Keratinocyte (primary cell): Measurements from ENCODE around the gene ANKRD18B. TPM values are rescaled to one million over a fixed set of nuclear protein-coding genes. Genes with fewer than 3 reads are reported as not detected.
"Not testable (repeated sequence)": the region's sequence is repeated elsewhere in the genome, so short reads cannot be mapped to it uniquely, and the experiment has no call there.

ENCODE experiments used
- DNase-seq: peaks from one replicate; pipeline ENCODE4 v3.0.0-alpha.2; 2011; ENCODE audit warnings: low read depth, missing footprints, low spot score
- FAIRE-seq: peaks from 2 replicates; lab custom pipeline; 2011; peaks lifted over from hg19 to GRCh38; lab: Jason Lieb, UNC
- H2AFZ ChIP-seq: 2 replicates; pipeline ENCODE4 v1.6.0; 2012; ENCODE audit warnings: low read length, control low read depth, inconsistent platforms; ENCODE audit not compliant: control insufficient read depth
- H3K27ac ChIP-seq: 2 replicates; pipeline ENCODE4 v1.5.1; 2011; ENCODE audit warnings: low read length; ENCODE audit not compliant: control insufficient read depth, insufficient read depth
- H3K27me3 ChIP-seq: 3 replicates; pipeline ENCODE4 v1.6.0; 2011; ENCODE audit warnings: low read length; ENCODE audit not compliant: control insufficient read depth, insufficient read depth; ENCODE audit errors: extremely low read depth
- H3K36me3 ChIP-seq, 2 experiments: 2 replicates in 1 of 2; 3 replicates in 1 of 2; pipeline ENCODE4 v1.5.1; 2011; ENCODE audit warnings: low read length in 2 of 2, mild to moderate bottlenecking in 1 of 2; ENCODE audit not compliant: control insufficient read depth in 2 of 2, insufficient read depth in 2 of 2; ENCODE audit errors: extremely low read depth in 1 of 2
- H3K4me1 ChIP-seq: 3 replicates; pipeline ENCODE4 v1.5.1; 2011; ENCODE audit warnings: low read length; ENCODE audit not compliant: control insufficient read depth, insufficient read depth; ENCODE audit errors: extremely low read depth
- H3K4me2 ChIP-seq: 3 replicates; pipeline ENCODE4 v1.6.0; 2011; ENCODE audit warnings: low read depth, low read length; ENCODE audit not compliant: control insufficient read depth, insufficient read depth; ENCODE audit errors: extremely low read depth
- H3K4me3 ChIP-seq, 3 experiments: fragments of 200-600 bp in 1 of 3; sonication (generic) in 1 of 3; 2 replicates in 2 of 3; 3 replicates in 1 of 3; pipeline ENCODE4 v1.5.1; 2011 to 2016; ENCODE audit warnings: low read length in 3 of 3, mild to moderate bottlenecking in 3 of 3, control low read depth in 2 of 3, inconsistent platforms in 1 of 3, low read depth in 1 of 3, mixed read lengths in 1 of 3, mixed run types in 1 of 3, moderate library complexity in 1 of 3; ENCODE audit not compliant: control insufficient read depth in 2 of 3, insufficient read depth in 2 of 3; ENCODE audit errors: extremely low read depth in 1 of 3
- H3K79me2 ChIP-seq: 2 replicates; pipeline ENCODE4 v1.6.0; 2012; ENCODE audit warnings: low read length; ENCODE audit not compliant: control insufficient read depth, insufficient read depth
- H3K9ac ChIP-seq: 3 replicates; pipeline ENCODE4 v1.6.0; 2011; ENCODE audit warnings: low read length; ENCODE audit not compliant: control insufficient read depth, insufficient read depth; ENCODE audit errors: extremely low read depth
- H3K9me1 ChIP-seq: 3 replicates; pipeline ENCODE4 v1.6.0; 2011; ENCODE audit warnings: low read length; ENCODE audit not compliant: control insufficient read depth, insufficient read depth; ENCODE audit errors: extremely low read depth
- H3K9me3 ChIP-seq: 2 replicates; pipeline ENCODE4 v1.5.1; 2012; ENCODE audit warnings: low read depth, low read length; ENCODE audit not compliant: control insufficient read depth
- H4K20me1 ChIP-seq: 3 replicates; pipeline ENCODE4 v1.6.0; 2011; ENCODE audit warnings: low read length; ENCODE audit not compliant: control insufficient read depth, insufficient read depth; ENCODE audit errors: extremely low read depth
- dilution Hi-C: fragments of 300-500 bp; cut with MboI; formaldehyde crosslinking; loops from one replicate; pipeline ENCODE4 v1.7.0; 2020; ENCODE audit warnings: low sequenced_read_pairs; ENCODE audit not compliant: extremely low pct_ligation_motif_present
- polyA plus RNA-seq, 5 experiments: library from polyadenylated mRNA; depleted of rRNA in 3 of 5; stranded (reverse) in 3 of 5; stranded (forward) in 1 of 5; unstranded in 1 of 5; fragments of >200 nt; gene quantifications; 1 replicate in 1 of 5; 2 replicates in 3 of 5; 3 replicates in 1 of 5; pipeline versions ENCODE4 v1.2.1 to v1.2.3, GENCODE V29; 2011 to 2012; ENCODE audit warnings: missing spikeins in 2 of 5, low read depth in 1 of 5, low replicate concordance in 1 of 5

ANKRD18B gene
- polyA plus RNA-seq, 1 donor (not counting 4 experiments of a cell fraction or from before 2014, with no cell fraction given) = 2.9 TPM

DNA sequence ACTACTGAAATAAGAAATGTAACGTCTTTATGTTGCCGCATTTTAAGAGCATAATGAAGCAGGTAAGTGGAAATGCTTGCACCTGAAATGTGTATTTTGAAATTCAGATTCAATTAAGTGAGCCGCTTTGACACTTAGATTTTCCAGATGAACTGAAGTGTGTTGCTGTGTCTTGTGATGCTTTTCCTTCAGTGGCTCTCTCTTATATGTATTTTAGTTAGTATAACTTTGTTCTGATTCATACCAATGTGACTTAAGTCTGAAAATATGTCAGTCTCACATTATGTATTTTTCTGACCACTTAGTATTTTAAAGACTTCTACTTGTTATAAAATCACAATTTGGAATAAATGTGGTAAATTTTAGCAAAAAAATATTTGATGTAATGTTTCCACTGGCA, 25.4 kb downstream of the ANKRD18B start:
- H3K27ac ChIP-seq, H4K20me1 ChIP-seq, H3K36me3 ChIP-seq, DNase-seq, H3K9me1 ChIP-seq, H3K27me3 ChIP-seq, H3K9me3 ChIP-seq, H2AFZ ChIP-seq, H3K79me2 ChIP-seq, dilution Hi-C loops, H3K4me3 ChIP-seq, H3K9ac ChIP-seq, FAIRE-seq: not testable (repeated sequence)
- Histone ChIP-seq H3K4me2 (peak overlapping the region; percentile 16), H3K4me1 (peaks cover 14% of the 10 kb centered on the region)

DNA sequence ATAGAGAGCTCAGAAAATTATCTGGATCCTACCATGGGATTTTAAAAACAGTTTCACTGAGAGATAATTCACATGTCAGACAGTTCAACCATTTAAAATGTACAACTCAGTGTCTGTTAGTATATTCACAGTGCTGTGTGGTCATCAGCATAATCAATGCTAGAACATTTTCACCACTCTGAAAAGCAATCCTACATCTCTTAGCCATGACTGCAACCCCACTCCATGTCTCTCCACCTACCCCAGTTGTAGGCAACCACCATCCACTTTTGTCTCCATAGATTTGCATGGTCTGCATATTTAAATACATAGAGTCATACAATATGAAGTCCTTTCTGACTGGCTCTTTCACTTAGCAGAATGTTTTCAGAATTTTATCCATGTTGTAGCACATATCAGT, 27.1 kb downstream of the ANKRD18B start:
- DNase-seq, H4K20me1 ChIP-seq, H3K27ac ChIP-seq, H2AFZ ChIP-seq, dilution Hi-C loops, H3K4me2 ChIP-seq, H3K9ac ChIP-seq, H3K79me2 ChIP-seq, H3K36me3 ChIP-seq, H3K9me3 ChIP-seq, H3K4me3 ChIP-seq, H3K27me3 ChIP-seq, H3K9me1 ChIP-seq: not testable (repeated sequence)
- H3K4me1 ChIP-seq = peaks cover 14% of the 10 kb centered on the region
- FAIRE-seq = peak; percentile 69

DNA sequence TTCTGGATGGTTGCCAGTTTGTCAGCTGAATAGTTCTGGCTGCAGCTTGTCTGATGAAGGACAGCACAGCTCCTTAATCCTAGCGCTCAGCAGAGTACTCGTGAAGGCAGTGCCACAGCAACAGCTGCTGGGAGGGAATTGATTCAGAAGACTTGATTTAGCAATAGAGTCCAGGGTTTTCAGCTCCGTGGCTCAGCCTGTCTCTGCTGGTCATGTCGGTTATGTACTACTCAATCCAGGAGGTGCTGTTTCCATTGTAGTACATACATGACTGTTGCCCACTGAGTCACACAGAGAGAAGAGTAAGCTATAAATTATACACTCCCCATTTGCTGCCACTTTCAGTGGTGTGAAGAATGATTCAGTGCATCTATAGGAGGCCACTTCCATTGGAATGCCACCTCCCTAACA, 28.3 kb downstream of the ANKRD18B start:
- H3K4me3 ChIP-seq, H3K27me3 ChIP-seq, H3K4me2 ChIP-seq, H3K9ac ChIP-seq, H3K36me3 ChIP-seq, H3K27ac ChIP-seq, dilution Hi-C loops, H2AFZ ChIP-seq, H3K79me2 ChIP-seq, DNase-seq, H3K9me1 ChIP-seq, H3K9me3 ChIP-seq, H4K20me1 ChIP-seq: not testable (repeated sequence)
- FAIRE-seq = peak; percentile 97
- peaks cover 14% of the 10 kb centered on the region for H3K4me1 ChIP-seq

DNA sequence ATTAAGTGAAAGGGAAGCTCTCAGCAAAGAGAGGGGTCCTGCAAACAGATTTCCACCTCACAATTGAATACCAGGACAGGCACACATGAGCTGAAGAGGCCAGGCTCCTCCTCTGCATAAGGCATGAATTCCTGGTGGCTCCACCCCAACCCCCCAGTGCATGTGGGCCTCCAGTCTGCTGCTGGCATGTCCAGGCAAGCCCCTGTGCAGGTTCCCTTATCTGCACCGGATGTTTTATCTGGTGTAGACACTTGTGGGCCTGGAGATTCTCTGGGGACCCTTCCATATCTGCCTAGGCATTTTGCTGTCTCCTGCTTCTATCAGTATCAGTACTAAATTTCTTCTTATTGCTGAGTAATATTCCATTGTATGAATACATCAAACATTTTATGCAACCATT, 36.2 kb downstream of the ANKRD18B start:
- H4K20me1 ChIP-seq, dilution Hi-C loops, H3K9me1 ChIP-seq, H3K4me2 ChIP-seq, DNase-seq, H3K4me1 ChIP-seq, H3K79me2 ChIP-seq, H3K27ac ChIP-seq, H3K9ac ChIP-seq, H3K36me3 ChIP-seq, H3K27me3 ChIP-seq, H3K4me3 ChIP-seq, H2AFZ ChIP-seq, H3K9me3 ChIP-seq: not testable (repeated sequence)
- peak; percentile 76 for FAIRE-seq

DNA sequence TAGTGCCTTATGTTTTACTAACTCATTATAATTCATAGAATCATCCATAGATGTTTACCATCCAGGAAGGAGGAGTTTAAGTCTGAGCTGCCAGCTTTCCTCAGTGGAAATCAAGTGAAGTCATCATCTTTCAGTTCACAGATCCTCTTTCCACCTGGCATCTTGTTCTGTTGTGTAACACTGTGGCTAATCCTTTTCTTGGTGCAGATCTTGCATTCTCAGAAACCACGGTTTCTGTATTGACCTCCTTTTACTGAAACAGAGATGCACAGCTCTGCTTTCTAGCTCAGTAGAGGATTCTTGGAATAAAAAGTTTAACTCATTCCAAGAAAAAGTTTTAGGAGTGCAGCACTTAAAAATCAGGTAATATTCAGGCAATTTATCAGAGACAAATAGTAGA, 38.1 kb downstream of the ANKRD18B start:
- dilution Hi-C loops, H2AFZ ChIP-seq: not testable (repeated sequence)

More for the DNA sequence above, 38.1 kb downstream of the ANKRD18B start:
- not testable (repeated sequence) for H3K4me3 ChIP-seq, H3K9me3 ChIP-seq, H3K4me1 ChIP-seq, H3K79me2 ChIP-seq, H3K36me3 ChIP-seq, FAIRE-seq, H3K9me1 ChIP-seq, DNase-seq, H4K20me1 ChIP-seq, H3K27ac ChIP-seq, H3K4me2 ChIP-seq, H3K27me3 ChIP-seq, H3K9ac ChIP-seq
